HL-60 (cell line): ENCODE data around the gene GP1BB.
A peak's percentile ranks its signal among the peaks of the same experiment; 100 is the strongest.

Source experiments
- DNase-seq, 2 experiments: peaks; one replicate each; pipeline ENCODE4 v3.0.0-alpha.2; 2010 to 2020; ENCODE audit warnings: low read depth in 1 of 2, low spot score in 1 of 2
- H3K27ac ChIP-seq: fragments of 250-450 bp; sonication (Bioruptor Pico); replicated peaks from 2 replicates; pipeline ENCODE4 v1.5.1; 2020; ENCODE audit warnings: mild to moderate bottlenecking, moderate library complexity
- H3K27me3 ChIP-seq: fragments of 250-450 bp; sonication (Bioruptor Pico); 2 replicates; pipeline ENCODE4 v1.5.1; 2021; ENCODE audit warnings: mild to moderate bottlenecking, moderate library complexity; ENCODE audit not compliant: insufficient read depth, poor library complexity, severe bottlenecking
- H3K4me3 ChIP-seq: replicated peaks from 2 replicates; pipeline ENCODE4 v1.5.1; 2011; ENCODE audit warnings: mild to moderate bottlenecking, control low read depth, low read length; ENCODE audit not compliant: insufficient read depth
- CTCF ChIP-seq: IDR thresholded peaks from one replicate; pipeline ENCODE4 v1.5.1; 2011; ENCODE audit warnings: low read length, control low read depth, inconsistent platforms; ENCODE audit not compliant: insufficient read depth
- GABPA ChIP-seq: IDR thresholded peaks from 2 replicates; pipeline ENCODE4 v1.6.1; 2012; ENCODE audit warnings: low read depth
- POLR2AphosphoS5 ChIP-seq: IDR thresholded peaks from 2 replicates; pipeline ENCODE4 v1.6.1; 2012; ENCODE audit warnings: low read depth
- REST ChIP-seq: IDR thresholded peaks from 2 replicates; pipeline ENCODE4 v1.6.1; 2012; ENCODE audit warnings: low read depth; ENCODE audit not compliant: insufficient replicate concordance
- SPI1 ChIP-seq: IDR thresholded peaks from 2 replicates; pipeline ENCODE4 v1.6.1; 2012; ENCODE audit warnings: low read depth, mild to moderate bottlenecking, borderline replicate concordance

The GP1BB gene

GRCh38 chr22:19767427-19768341, 44.3 kb downstream of the GP1BB start:
- peaks cover 48% of the 10 kb centered on the region for H3K27me3 ChIP-seq
- TF ChIP-seq SPI1 (no peak), REST (no peak)
- H3K4me3 ChIP-seq: peak overlapping the region; percentile 49
- no peak for DNase-seq
- no peak overlapping the region for H3K27ac ChIP-seq

GRCh38 chr22:19769393-19769715, 46.0 kb downstream of the GP1BB start:
- H3K27me3 ChIP-seq: peaks cover 35% of the 10 kb centered on the region
- no peak overlapping the region for H3K27ac ChIP-seq
- TF ChIP-seq CTCF (no peak), POLR2AphosphoS5 (no peak), SPI1 (no peak), GABPA (no peak), REST (no peak)
- no peak for DNase-seq
- no peak overlapping the region for H3K4me3 ChIP-seq

- DNase-seq: no peak
- Histone ChIP-seq H3K4me3 (no peak overlapping the region), H3K27me3 (peaks cover 22% of the 10 kb centered on the region), H3K27ac (no peak overlapping the region)
- TF ChIP-seq REST (no peak), CTCF (no peak)
Measured at GRCh38 chr22:19770349-19771220, 47.2 kb downstream of the GP1BB start.
